K562 (cell line): ENCODE results near the gene SLC25A20. TPM values are rescaled to one million over a fixed set of nuclear protein-coding genes. Genes with fewer than 3 reads are reported as not detected.

Experiments used
- ARID4B ChIP-seq: sonication (generic); formaldehyde crosslinking; IDR thresholded peaks from 2 replicates; pipeline ENCODE4 v1.8.0; 2022; ENCODE audit warnings: mild to moderate bottlenecking, missing genetic modification reagents
- ARNT ChIP-seq, 2 experiments: fragments of 450-650 bp; IDR thresholded peaks; 2 replicates each; pipeline ENCODE4 v1.6.1; 2016; ENCODE audit warnings: mild to moderate bottlenecking in 1 of 2
- CHD2 ChIP-seq: IDR thresholded peaks from 2 replicates; pipeline ENCODE4 v1.6.1; 2011; ENCODE audit warnings: low read depth, low read length
- E2F6 ChIP-seq, 2 experiments: IDR thresholded peaks; 2 replicates each; pipeline ENCODE4 v1.6.1; 2011; ENCODE audit warnings: borderline replicate concordance in 1 of 2, control low read depth in 1 of 2, low read depth in 1 of 2, low read length in 1 of 2, mild to moderate bottlenecking in 1 of 2, mixed read lengths in 1 of 2, moderate library complexity in 1 of 2; ENCODE audit not compliant: insufficient read depth in 1 of 2, insufficient read length in 1 of 2, poor library complexity in 1 of 2, severe bottlenecking in 1 of 2; ENCODE audit errors: extremely low read depth in 1 of 2
- ILF3 ChIP-seq: fragments of 450-650 bp; IDR thresholded peaks from 2 replicates; pipeline ENCODE4 v1.6.1; 2018; ENCODE audit warnings: antibody characterized with exemption, mild to moderate bottlenecking, moderate library complexity, borderline replicate concordance
- ILK ChIP-seq: fragments of 450-650 bp; IDR thresholded peaks from 2 replicates; pipeline ENCODE4 v1.6.1; 2016; ENCODE audit warnings: missing genetic modification characterization, low read depth, mild to moderate bottlenecking, missing compliant biosample characterization, moderate library complexity, borderline replicate concordance
- JUNB ChIP-seq: fragments of 450-650 bp; formaldehyde crosslinking; conservative IDR thresholded peaks from 2 replicates; pipeline ENCODE4 v1.4.0; 2020; ENCODE audit warnings: mild to moderate bottlenecking
- KLF1 ChIP-seq: fragments of 450-650 bp; IDR thresholded peaks from 2 replicates; pipeline ENCODE4 v1.6.1; 2016; ENCODE audit warnings: missing genetic modification characterization, missing compliant biosample characterization
- L3MBTL2 ChIP-seq: fragments of 450-650 bp; IDR thresholded peaks from 2 replicates; pipeline ENCODE4 v1.6.1; 2016; ENCODE audit warnings: mild to moderate bottlenecking, moderate library complexity
- NFATC3 ChIP-seq: fragments of 450-650 bp; IDR thresholded peaks from 2 replicates; pipeline ENCODE4 v1.6.1; 2017; ENCODE audit warnings: mild to moderate bottlenecking
- RBFOX2 ChIP-seq: fragments of 200-400 bp; formaldehyde crosslinking; IDR thresholded peaks from 2 replicates; pipeline ENCODE4 v1.6.1; 2017; ENCODE audit warnings: low read depth, mild to moderate bottlenecking, low read length, moderate library complexity
- ZFP36 ChIP-seq: fragments of 150-350 bp; IDR thresholded peaks from 2 replicates; pipeline ENCODE4 v1.6.1; 2018; ENCODE audit warnings: low read length, low read depth; ENCODE audit not compliant: partially characterized antibody
- ZNF197 ChIP-seq: fragments of 200-800 bp; sonication (Bioruptor generic); IDR thresholded peaks from 2 replicates; pipeline ENCODE4 v1.6.1; 2016; ENCODE audit warnings: low read depth, missing genetic modification characterization, missing compliant biosample characterization
- ZNF224 ChIP-seq: sonication (generic); formaldehyde crosslinking; IDR thresholded peaks from 2 replicates; pipeline ENCODE4 v1.8.0; 2022; ENCODE audit warnings: mild to moderate bottlenecking, missing genetic modification reagents
- ZNF280A ChIP-seq: fragments of 450-650 bp; IDR thresholded peaks from 2 replicates; pipeline ENCODE4 v1.6.1; 2018; ENCODE audit warnings: mild to moderate bottlenecking, low read depth; ENCODE audit not compliant: partially characterized antibody
- ZNF609 ChIP-seq: sonication (generic); formaldehyde crosslinking; IDR thresholded peaks from 2 replicates; pipeline ENCODE4 v1.8.1; 2023; ENCODE audit warnings: missing genetic modification reagents, mild to moderate bottlenecking, borderline replicate concordance
- polyA plus RNA-seq, 8 experiments: library from polyadenylated mRNA; depleted of rRNA in 4 of 8; stranded (reverse) in 5 of 8; unstranded in 3 of 8; fragments of >200 nt; fragmentation: Nextera tagmentation in 2 of 8; fragmentation: Illumina TruSeq in 1 of 8; extraction: Ambion mirVana in 2 of 8; extraction: Trizol in 1 of 8; gene quantifications; 2 replicates each; pipeline versions ENCODE4 v1.2.1 to v1.2.3, GENCODE V29; 2011 to 2014; ENCODE audit warnings: inconsistent platforms in 1 of 8, missing spikeins in 1 of 8
- total RNA-seq, 7 experiments: library from RNA; depleted of rRNA in 6 of 7; stranded (reverse); fragments of >200 nt in 6 of 7; fragmentation: Illumina TruSeq in 2 of 7; extraction: Trizol in 2 of 7; gene quantifications; 2 replicates each; pipeline versions ENCODE4 v1.2.1 to v1.2.3, GENCODE V29; 2011 to 2021; ENCODE audit warnings: low replicate concordance in 1 of 7

SLC25A20 gene
- total and polyA plus RNA-seq, 9 of the 15 experiments (the other 6 are each of a cell fraction or from before 2014, with no cell fraction given): 14.3 to 48.1 (median 21.6) TPM

- TF ChIP-seq RBFOX2 (no peak), ZNF224 (CRISPR knock-in tag) (no peak), ZFP36 (no peak), KLF1 (no peak), NFATC3 (no peak), ZNF197 (CRISPR knock-in tag) (no peak), ILK (no peak), ZNF280A (no peak), JUNB (CRISPR knock-in tag) (no peak), ARID4B (peak; percentile 74), L3MBTL2 (peak; percentile 82), ZNF609 (CRISPR knock-in tag) (peak; percentile 44; the same call in 1 of the 2 replicates), ARNT (IDR thresholded peaks at IDR 0.05) (no peak), CHD2 (no peak), E2F6 (IDR thresholded peaks at IDR 0.05; ENCODE audit: borderline replicate concordance in 1 of 2, extremely low read depth in 1 of 2, insufficient read depth in 1 of 2, insufficient read length in 1 of 2, low read depth in 1 of 2, low read length in 1 of 2, poor library complexity in 1 of 2, severe bottlenecking in 1 of 2) (peak; percentile 69 to 80), ILF3 (no peak)
Measured at GRCh38 chr3:48847053-48847503, 51.6 kb downstream of the SLC25A20 start (continued).
